Common myeloid progenitor, CD34-positive (primary cell): Measurements from ENCODE around the gene DMRTA1.
A peak's percentile ranks its signal among the peaks of the same experiment; 100 is the strongest.

Experiments
- CTCF ChIA-PET: fragments of 350-600 bp; sonication (Branson Sonifier 250); formaldehyde crosslinking; loops from one replicate; lab custom pipeline; 2021; ENCODE audit warnings: antibody characterized with exemption; lab: Charles Lee
- POLR2A ChIA-PET: fragments of 350-600 bp; sonication (Branson Sonifier 250); formaldehyde crosslinking; loops from one replicate; lab custom pipeline; 2021; ENCODE audit warnings: antibody characterized with exemption; lab: Charles Lee
- DNase-seq, 3 donors: peaks; one replicate each; pipeline versions ENCODE4 v3.0.0 to v3.0.0-alpha.2; 2013
- H3K27ac ChIP-seq, 2 experiments: 1 replicate in 1 of 2; 2 replicates in 1 of 2; pipeline ENCODE4 v1.7.0; 2013; ENCODE audit warnings: inconsistent platforms in 2 of 2, low read length in 2 of 2, mild to moderate bottlenecking in 2 of 2, low read depth in 1 of 2, moderate library complexity in 1 of 2; ENCODE audit not compliant: severe bottlenecking in 2 of 2, insufficient read depth in 1 of 2, poor library complexity in 1 of 2
- H3K27me3 ChIP-seq, 5 experiments: replicated peaks in 2 of 5; 1 replicate in 3 of 5; 2 replicates in 2 of 5; pipeline versions ENCODE4 v1.6.1 to v1.7.0; 2013; ENCODE audit warnings: low read length in 4 of 5, mild to moderate bottlenecking in 2 of 5, moderate library complexity in 2 of 5, inconsistent platforms in 1 of 5; ENCODE audit not compliant: insufficient read depth in 5 of 5, control insufficient read depth in 4 of 5
- H3K36me3 ChIP-seq, 4 experiments: 1 replicate in 2 of 4; 2 replicates in 2 of 4; pipeline versions ENCODE4 v1.6.1 to v1.7.0; 2013; ENCODE audit warnings: low read length in 3 of 4, control low read depth in 1 of 4, mild to moderate bottlenecking in 1 of 4; ENCODE audit not compliant: control insufficient read depth in 4 of 4, insufficient read depth in 4 of 4
- H3K4me1 ChIP-seq, 4 experiments: 1 replicate in 3 of 4; 2 replicates in 1 of 4; pipeline versions ENCODE4 v1.6.1 to v1.7.1; 2013; ENCODE audit warnings: low read length in 3 of 4, mild to moderate bottlenecking in 3 of 4, control low read depth in 1 of 4, inconsistent platforms in 1 of 4, moderate library complexity in 1 of 4; ENCODE audit not compliant: control insufficient read depth in 4 of 4, insufficient read depth in 4 of 4; ENCODE audit errors: control extremely low read depth in 1 of 4
- H3K4me3 ChIP-seq, 7 experiments: 1 replicate in 4 of 7; 2 replicates in 3 of 7; pipeline versions ENCODE4 v1.5.1 to v1.7.0; 2013; ENCODE audit warnings: mild to moderate bottlenecking in 7 of 7, low read length in 6 of 7, moderate library complexity in 6 of 7, inconsistent platforms in 2 of 7, low read depth in 2 of 7, control low read depth in 1 of 7; ENCODE audit not compliant: insufficient read depth in 4 of 7, control insufficient read depth in 1 of 7; ENCODE audit errors: extremely low read depth in 1 of 7
- H3K9me3 ChIP-seq, 5 experiments: 1 replicate in 4 of 5; 2 replicates in 1 of 5; pipeline versions ENCODE4 v1.6.1 to v1.7.1; 2013; ENCODE audit warnings: low read length in 4 of 5, mild to moderate bottlenecking in 2 of 5, inconsistent platforms in 1 of 5, low read depth in 1 of 5, moderate library complexity in 1 of 5; ENCODE audit not compliant: control insufficient read depth in 4 of 5, insufficient read depth in 2 of 5; ENCODE audit errors: control extremely low read depth in 1 of 5
- WGBS: methylation state at CpG from one replicate; pipeline ENCODE4 v1.1.5; 2013; ENCODE audit not compliant: insufficient coverage; 5-methylcytosine and 5-hydroxymethylcytosine counted together

Gene DMRTA1

DNA sequence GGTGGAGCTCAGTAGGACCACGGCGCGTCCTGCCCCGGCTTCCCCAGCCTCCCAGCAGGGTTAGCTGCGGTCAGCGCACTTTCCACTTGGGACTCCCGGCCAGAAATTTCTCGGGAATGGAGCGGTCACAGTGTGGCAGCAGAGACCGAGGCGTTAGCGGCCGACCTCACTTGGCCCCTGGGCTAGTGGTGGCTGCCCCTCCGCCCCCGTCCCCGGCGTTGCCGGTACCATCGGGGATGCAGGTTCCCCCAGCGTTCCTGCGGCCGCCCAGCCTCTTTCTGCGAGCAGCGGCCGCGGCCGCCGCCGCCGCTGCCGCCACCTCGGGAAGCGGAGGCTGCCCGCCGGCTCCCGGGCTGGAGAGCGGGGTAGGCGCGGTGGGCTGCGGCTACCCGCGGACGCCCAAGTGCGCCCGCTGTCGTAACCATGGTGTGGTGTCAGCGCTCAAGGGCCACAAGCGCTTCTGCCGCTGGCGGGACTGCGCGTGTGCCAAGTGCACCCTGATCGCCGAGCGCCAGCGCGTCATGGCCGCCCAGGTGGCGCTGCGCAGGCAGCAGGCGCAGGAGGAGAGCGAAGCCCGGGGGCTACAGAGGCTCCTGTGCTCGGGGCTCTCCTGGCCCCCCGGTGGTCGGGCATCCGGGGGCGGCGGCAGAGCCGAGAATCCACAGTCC, 460 bp downstream of the DMRTA1 start:
- ChIA-PET CTCF (interaction anchor here (1.0 to 2.1 kb wide), 2 partner anchors 140 to 295 kb away, joined by 3 to 6 read pairs; no protein-coding TSS in a partner anchor), POLR2A (no interaction called here)

GRCh38 chr9:22447618-22448305, 1.1 kb downstream of the DMRTA1 start:
- WGBS, result 10% methylated on average over 15 of the region's 17 CpGs
- H3K27me3 ChIP-seq, result peaks cover 0 to 22% (median 12%) of the 10 kb centered on the region in 5 experiments
- peak; percentile 2 to 22 (median 15) for DNase-seq
- no peak overlapping the region for H3K27ac ChIP-seq
- peaks cover 0 to 18% (median 12%) of the 10 kb centered on the region in 4 experiments for H3K4me1 ChIP-seq
- POLR2A ChIA-PET, result no interaction called here
- CTCF ChIA-PET, result interaction anchor here (0.6 to 1.6 kb wide), 5 partner anchors 10 to 634 kb away, joined by 3 to 4 read pairs (median 3); no protein-coding TSS in a partner anchor
- peaks cover 0 to 5% (median 2%) of the 10 kb centered on the region in 5 experiments for H3K9me3 ChIP-seq
- H3K36me3 ChIP-seq, result no peaks in the 10 kb centered on the region
- peak overlapping the region in 6 of 7 experiments; percentile 40 to 84 (median 74) for H3K4me3 ChIP-seq

More for the DNA sequence above, 460 bp downstream of the DMRTA1 start:
- peaks cover 0 to 22% (median 12%) of the 10 kb centered on the region in 5 experiments for H3K27me3 ChIP-seq
- H3K9me3 ChIP-seq, result peaks cover 0 to 5% (median 2%) of the 10 kb centered on the region in 5 experiments
- H3K27ac ChIP-seq, result no peak overlapping the region
- DNase-seq, result peak; percentile 78 to 85 (median 79)
- no peaks in the 10 kb centered on the region for H3K36me3 ChIP-seq
- peak overlapping the region; percentile 25 to 84 (median 72) for H3K4me3 ChIP-seq
- peaks cover 0 to 18% (median 12%) of the 10 kb centered on the region in 4 experiments for H3K4me1 ChIP-seq
- WGBS, result under 1% methylated on average over 66 of the region's 70 CpGs

- CTCF ChIA-PET, result interaction anchor here (3.9 kb wide), 1 partner anchor 142 kb away, joined by 27 read pairs; no protein-coding TSS in a partner anchor
- no peaks in the 10 kb centered on the region for H3K36me3 ChIP-seq
- POLR2A ChIA-PET, result no interaction called here
- DNase-seq, result no peak
- H3K9me3 ChIP-seq, result no peaks in the 10 kb centered on the region
- no peak overlapping the region for H3K27ac ChIP-seq
- H3K4me1 ChIP-seq, result peaks cover 0 to 18% (median 12%) of the 10 kb centered on the region in 4 experiments
- H3K27me3 ChIP-seq, result peaks cover 0 to 17% (median 12%) of the 10 kb centered on the region in 5 experiments
- no peak overlapping the region for H3K4me3 ChIP-seq
Measured at GRCh38 chr9:22449719-22450118, 3.1 kb downstream of the DMRTA1 start.

- CTCF ChIA-PET, result interaction anchor here (1.0 to 3.9 kb wide), 10 partner anchors 11 to 640 kb away, joined by 3 to 27 read pairs (median 6); no protein-coding TSS in a partner anchor
- Histone ChIP-seq H3K36me3 (no peaks in the 10 kb centered on the region), H3K27ac (no peak overlapping the region), H3K4me3 (no peak overlapping the region), H3K9me3 (no peaks in the 10 kb centered on the region), H3K27me3 (peaks cover 0 to 11% (median 7%) of the 10 kb centered on the region in 5 experiments), H3K4me1 (peaks cover 0 to 6% (median under 1%) of the 10 kb centered on the region in 4 experiments)
- POLR2A ChIA-PET, result no interaction called here
- WGBS, result no CpG with 5 or more reads among the region's 4 CpGs
- DNase-seq, result peak; percentile 43 to 73 (median 59)
Measured at GRCh38 chr9:22452415-22453010, 5.9 kb downstream of the DMRTA1 start.

GRCh38 chr9:22454016-22454415, 7.4 kb downstream of the DMRTA1 start:
- ChIA-PET POLR2A (no interaction called here), CTCF (interaction anchor here (1.0 to 3.3 kb wide), 5 partner anchors 9 to 640 kb away, joined by 3 to 19 read pairs (median 3); no protein-coding TSS in a partner anchor)
- H3K27ac ChIP-seq, result no peak overlapping the region
- no CpG with 5 or more reads among the region's 1 CpG for WGBS
- DNase-seq, result no peak
- no peaks in the 10 kb centered on the region for H3K36me3 ChIP-seq
- H3K4me3 ChIP-seq, result no peak overlapping the region
- H3K4me1 ChIP-seq, result no peaks in the 10 kb centered on the region
- H3K27me3 ChIP-seq, result peaks cover 0 to 5% (median 2%) of the 10 kb centered on the region in 5 experiments
- no peaks in the 10 kb centered on the region for H3K9me3 ChIP-seq

DNA sequence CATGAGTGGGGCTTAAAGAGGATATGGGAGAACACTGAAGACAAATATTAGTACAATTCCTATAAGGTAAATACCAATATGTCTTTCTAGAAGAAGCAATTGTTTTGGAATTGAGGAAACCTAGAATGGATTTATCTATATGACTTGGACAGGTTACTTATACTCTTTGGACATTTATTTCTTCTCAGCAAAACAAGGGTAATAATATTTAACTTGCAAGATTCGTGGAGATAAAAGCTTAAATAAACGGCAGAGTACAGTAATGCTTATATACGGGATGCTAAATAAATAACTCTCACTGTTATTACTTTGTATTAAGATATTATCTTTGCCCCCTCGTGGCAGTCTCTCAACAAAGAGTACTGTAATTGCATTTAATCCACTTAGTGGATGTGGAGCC, 8.6 kb downstream of the DMRTA1 start:
- Histone ChIP-seq H3K27me3 (peaks cover 0 to 6% (median 0%) of the 10 kb centered on the region in 5 experiments), H3K4me1 (no peaks in the 10 kb centered on the region), H3K27ac (no peak overlapping the region), H3K36me3 (no peaks in the 10 kb centered on the region), H3K4me3 (no peak overlapping the region), H3K9me3 (no peaks in the 10 kb centered on the region)
- no CpG with 5 or more reads among the region's 4 CpGs for WGBS
- DNase-seq, result no peak
- CTCF ChIA-PET, result interaction anchor here (1.0 to 3.3 kb wide), 7 partner anchors 16 to 641 kb away, joined by 3 to 19 read pairs (median 3); no protein-coding TSS in a partner anchor
- POLR2A ChIA-PET, result no interaction called here
